Kidney (tissue), 14 donors: ENCODE results near the gene TANC1. TPM values are rescaled to one million over a fixed set of nuclear protein-coding genes. Genes with fewer than 3 reads are reported as not detected.

Experiments used
- DNase-seq, 5 donors: peaks; one replicate each; pipeline ENCODE4 v3.0.0-alpha.2; 2013 to 2020
- FAIRE-seq: peaks from 2 replicates; lab custom pipeline; 2012; peaks lifted over from hg19 to GRCh38; lab: Jason Lieb, UNC
- H3K27ac ChIP-seq, 2 donors: one replicate each; pipeline ENCODE4 v1.7.0; 2013; ENCODE audit warnings: low read depth in 2 of 2, low read length in 2 of 2, inconsistent platforms in 1 of 2
- H3K27me3 ChIP-seq: one replicate; pipeline ENCODE4 v1.7.1; 2013; ENCODE audit warnings: low read length, inconsistent platforms; ENCODE audit not compliant: control insufficient read depth, insufficient read depth
- H3K36me3 ChIP-seq, 3 donors: one replicate each; pipeline versions ENCODE4 v1.7.0 to v1.7.1; 2013; ENCODE audit warnings: low read length in 3 of 3, control low read depth in 1 of 3, inconsistent platforms in 1 of 3; ENCODE audit not compliant: insufficient read depth in 3 of 3, control insufficient read depth in 2 of 3
- H3K4me1 ChIP-seq, 3 donors: one replicate each; pipeline versions ENCODE4 v1.7.0 to v1.7.1; 2013; ENCODE audit warnings: low read length in 3 of 3, inconsistent platforms in 1 of 3, low read depth in 1 of 3; ENCODE audit not compliant: control insufficient read depth in 2 of 3, insufficient read depth in 2 of 3
- H3K4me3 ChIP-seq, 3 donors: one replicate each; pipeline versions ENCODE4 v1.7.0 to v1.8.1; 2013; ENCODE audit warnings: low read length in 3 of 3, control low read depth in 1 of 3, inconsistent platforms in 1 of 3
- H3K9ac ChIP-seq, 3 donors: one replicate each; pipeline versions ENCODE4 v1.7.0 to v1.7.1; 2013; ENCODE audit warnings: low read length in 3 of 3, control low read depth in 1 of 3, inconsistent platforms in 1 of 3
- H3K9me3 ChIP-seq, 3 donors: one replicate each; pipeline versions ENCODE4 v1.7.0 to v1.7.1; 2013; ENCODE audit warnings: low read length in 3 of 3, control low read depth in 1 of 3, inconsistent platforms in 1 of 3; ENCODE audit not compliant: control insufficient read depth in 2 of 3, insufficient read depth in 1 of 3
- intact Hi-C: fragments of 100-400 bp; cut with DNase I; formaldehyde crosslinking; loops from one replicate; pipeline ENCODE4 v1.11.1; 2022
- polyA plus RNA-seq: library from polyadenylated mRNA; stranded (reverse); fragments of 350-450 nt; fragmentation: Illumina TruSeq; extraction: RNeasy Lipid Tissue Mini Kit (QIAGEN cat#74804); gene quantifications from one replicate; pipeline ENCODE4 v1.2.3, GENCODE V29; 2014; ENCODE audit warnings: low read depth, low replicate concordance; ENCODE audit not compliant: insufficient read depth
- total RNA-seq: library from RNA; stranded (reverse); fragmentation: NEBNext Ultra II Directional; extraction: Animal tissue kit (Norgen Biotek cat#: 25700); gene quantifications from one replicate; pipeline ENCODE4 v1.2.1, GENCODE V29; 2021
- TF ChIP-seq, protein P1 (sequence below): IDR thresholded peaks from 3 replicates; pipeline ENCODE4 v1.5.1; 2012; ENCODE audit warnings: mild to moderate bottlenecking, moderate library complexity, borderline replicate concordance; ENCODE audit not compliant: insufficient read depth; ENCODE audit errors: extremely low read depth
- donor health status: control.
- donor health status: control.
- donor health status: control.
- donor health status: control.
- donor health status: control.
- donor health status: DM: yes; HTN: yes; CAD: no.
- donor health status: Normal renal cell carcinoma (clear cell type).

TANC1 gene
- total and polyA plus RNA-seq, 2 donors from 2014 or later: 9.2 to 39.0 TPM

DNA sequence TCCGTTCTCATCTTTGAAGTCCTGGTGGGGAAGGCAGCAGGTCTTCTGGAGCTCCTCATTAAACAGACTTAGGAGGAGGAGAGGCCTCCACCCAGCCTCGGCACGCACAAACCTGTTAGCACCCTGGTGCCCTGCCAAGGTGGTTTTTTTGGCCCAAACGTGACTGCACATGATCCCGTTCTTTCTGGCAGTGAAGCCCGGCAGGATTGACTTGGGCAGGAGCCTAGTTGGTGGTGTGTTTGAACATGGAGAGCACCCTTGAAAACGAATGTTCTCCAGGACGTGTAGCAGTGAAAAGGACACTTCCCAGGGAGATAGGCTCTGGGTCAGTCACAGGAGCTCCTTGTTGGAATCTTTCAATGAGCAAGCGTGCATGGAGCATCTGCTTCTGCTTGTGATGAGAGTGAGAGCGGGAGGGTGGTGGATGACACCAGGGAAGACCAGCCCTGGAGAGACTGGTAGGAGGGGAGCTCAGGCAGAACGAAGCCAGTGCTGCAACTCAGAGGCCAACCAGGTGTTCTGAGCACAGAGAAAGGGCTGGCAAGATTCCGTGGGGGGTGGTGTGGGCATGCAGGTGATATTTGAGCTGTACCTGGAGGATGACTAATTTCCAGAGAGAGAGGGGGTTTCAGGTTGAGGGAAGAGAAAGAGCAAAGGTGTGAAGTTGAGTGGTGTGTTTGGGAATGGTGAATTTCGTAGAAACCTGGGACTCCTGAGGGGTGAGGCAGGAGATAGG lies 73.8 kb downstream of the TANC1 start:
- no peak for FAIRE-seq
- Histone ChIP-seq H3K27ac (no peak overlapping the region), H3K9me3 (no peaks in the 10 kb centered on the region), H3K4me3 (no peak overlapping the region), H3K27me3 (no peaks in the 10 kb centered on the region), H3K36me3 (no peaks in the 10 kb centered on the region), H3K9ac (no peak overlapping the region), H3K4me1 (peaks cover 0 to 7% (median 6%) of the 10 kb centered on the region in 3 donors)
- DNase-seq: no peak
- intact Hi-C loops: no loop called here
- TF ChIP-seq, protein P1, sequence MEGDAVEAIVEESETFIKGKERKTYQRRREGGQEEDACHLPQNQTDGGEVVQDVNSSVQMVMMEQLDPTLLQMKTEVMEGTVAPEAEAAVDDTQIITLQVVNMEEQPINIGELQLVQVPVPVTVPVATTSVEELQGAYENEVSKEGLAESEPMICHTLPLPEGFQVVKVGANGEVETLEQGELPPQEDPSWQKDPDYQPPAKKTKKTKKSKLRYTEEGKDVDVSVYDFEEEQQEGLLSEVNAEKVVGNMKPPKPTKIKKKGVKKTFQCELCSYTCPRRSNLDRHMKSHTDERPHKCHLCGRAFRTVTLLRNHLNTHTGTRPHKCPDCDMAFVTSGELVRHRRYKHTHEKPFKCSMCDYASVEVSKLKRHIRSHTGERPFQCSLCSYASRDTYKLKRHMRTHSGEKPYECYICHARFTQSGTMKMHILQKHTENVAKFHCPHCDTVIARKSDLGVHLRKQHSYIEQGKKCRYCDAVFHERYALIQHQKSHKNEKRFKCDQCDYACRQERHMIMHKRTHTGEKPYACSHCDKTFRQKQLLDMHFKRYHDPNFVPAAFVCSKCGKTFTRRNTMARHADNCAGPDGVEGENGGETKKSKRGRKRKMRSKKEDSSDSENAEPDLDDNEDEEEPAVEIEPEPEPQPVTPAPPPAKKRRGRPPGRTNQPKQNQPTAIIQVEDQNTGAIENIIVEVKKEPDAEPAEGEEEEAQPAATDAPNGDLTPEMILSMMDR: no peak

DNA sequence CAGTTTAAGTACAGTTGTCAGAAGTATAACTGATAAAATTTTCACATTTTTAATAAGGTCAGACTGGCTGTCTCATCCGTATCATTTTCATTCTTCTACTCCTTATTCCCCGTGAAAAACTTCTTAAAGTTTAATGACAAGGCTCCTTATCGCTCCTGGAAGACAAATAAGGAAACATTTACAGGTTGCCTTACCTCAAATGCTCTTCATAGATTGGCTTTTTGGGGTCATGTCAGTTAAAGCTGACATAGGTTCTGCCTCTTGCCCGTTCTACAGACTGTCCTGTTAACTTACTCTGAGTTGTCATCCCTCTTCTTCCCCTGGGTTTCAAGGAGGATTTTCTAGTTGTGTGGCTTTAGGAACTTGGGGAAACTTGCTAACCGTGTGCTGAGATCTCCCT lies 75.3 kb downstream of the TANC1 start:
- FAIRE-seq (no peak), DNase-seq (no peak)
- Histone ChIP-seq H3K9ac (no peak overlapping the region), H3K36me3 (no peaks in the 10 kb centered on the region), H3K9me3 (no peaks in the 10 kb centered on the region), H3K4me3 (no peak overlapping the region), H3K4me1 (peaks cover 0 to 7% (median 6%) of the 10 kb centered on the region in 3 donors), H3K27ac (no peak overlapping the region), H3K27me3 (no peaks in the 10 kb centered on the region)
- intact Hi-C loops: no loop called here
- TF ChIP-seq, protein P1: no peak

DNA sequence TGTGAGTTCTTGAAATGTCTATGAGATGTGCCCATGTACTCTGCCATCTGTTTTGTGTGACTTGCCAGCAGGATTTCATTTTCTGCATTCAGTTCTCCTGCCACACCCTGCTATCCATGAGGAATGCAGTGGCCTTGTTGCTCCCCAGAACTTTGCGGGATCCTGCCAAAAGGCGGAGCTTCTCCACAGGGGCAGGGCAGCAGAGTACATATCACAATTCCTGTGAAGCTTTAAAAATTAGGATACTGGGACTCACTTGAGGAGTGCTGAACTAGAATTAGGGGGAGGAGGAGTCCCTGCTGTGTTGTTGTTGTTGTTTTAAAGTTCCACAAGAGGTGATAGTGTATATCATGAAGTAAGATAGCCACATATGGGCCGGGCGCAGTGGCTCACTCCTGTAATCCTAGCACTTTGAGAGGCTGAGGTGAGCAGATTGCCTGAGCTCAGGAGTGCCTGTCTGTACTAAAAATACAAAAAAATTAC lies 76.4 kb downstream of the TANC1 start:
- FAIRE-seq (no peak), DNase-seq (no peak)
- Histone ChIP-seq H3K27ac (no peak overlapping the region), H3K36me3 (no peaks in the 10 kb centered on the region), H3K4me3 (no peak overlapping the region), H3K4me1 (peaks cover 0 to 7% (median 6%) of the 10 kb centered on the region in 3 donors), H3K27me3 (no peaks in the 10 kb centered on the region), H3K9ac (no peak overlapping the region), H3K9me3 (no peaks in the 10 kb centered on the region)
- intact Hi-C loops: no loop called here
- TF ChIP-seq, protein P1: no peak
